ENCODE results near the gene SLC37A1.

DNA sequence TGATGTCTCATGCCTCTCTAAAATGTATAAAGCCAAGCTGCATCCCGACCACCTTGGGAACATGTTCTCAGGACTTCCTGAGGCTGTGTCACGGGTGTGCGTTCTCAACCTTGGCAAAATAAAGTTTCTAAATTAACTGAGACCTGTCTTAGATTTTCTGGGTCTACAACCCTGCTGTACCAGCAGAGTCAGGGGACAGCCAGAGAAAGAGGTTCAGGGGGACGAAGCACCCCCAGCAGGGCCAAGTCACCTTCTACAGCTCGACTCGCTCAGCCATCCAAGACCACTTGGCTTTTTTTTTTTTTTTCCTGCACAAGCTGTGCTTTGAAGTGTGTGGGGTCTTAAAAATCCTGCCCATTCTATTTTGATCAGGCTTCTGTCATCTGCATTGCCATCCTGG is 111.3 kb downstream of the SLC37A1 start:
- TF ChIP-seq, protein P1, sequence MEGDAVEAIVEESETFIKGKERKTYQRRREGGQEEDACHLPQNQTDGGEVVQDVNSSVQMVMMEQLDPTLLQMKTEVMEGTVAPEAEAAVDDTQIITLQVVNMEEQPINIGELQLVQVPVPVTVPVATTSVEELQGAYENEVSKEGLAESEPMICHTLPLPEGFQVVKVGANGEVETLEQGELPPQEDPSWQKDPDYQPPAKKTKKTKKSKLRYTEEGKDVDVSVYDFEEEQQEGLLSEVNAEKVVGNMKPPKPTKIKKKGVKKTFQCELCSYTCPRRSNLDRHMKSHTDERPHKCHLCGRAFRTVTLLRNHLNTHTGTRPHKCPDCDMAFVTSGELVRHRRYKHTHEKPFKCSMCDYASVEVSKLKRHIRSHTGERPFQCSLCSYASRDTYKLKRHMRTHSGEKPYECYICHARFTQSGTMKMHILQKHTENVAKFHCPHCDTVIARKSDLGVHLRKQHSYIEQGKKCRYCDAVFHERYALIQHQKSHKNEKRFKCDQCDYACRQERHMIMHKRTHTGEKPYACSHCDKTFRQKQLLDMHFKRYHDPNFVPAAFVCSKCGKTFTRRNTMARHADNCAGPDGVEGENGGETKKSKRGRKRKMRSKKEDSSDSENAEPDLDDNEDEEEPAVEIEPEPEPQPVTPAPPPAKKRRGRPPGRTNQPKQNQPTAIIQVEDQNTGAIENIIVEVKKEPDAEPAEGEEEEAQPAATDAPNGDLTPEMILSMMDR (conservative IDR thresholded peaks at IDR 0.05; ENCODE audit: low read length) = no peak
- TF ChIP-seq EZH2phosphoT487 (IDR thresholded peaks at IDR 0.05; ENCODE audit: borderline replicate concordance) = no peak

All from Loucy (cell line).